GM21825 (cell line): Measurements from ENCODE around the gene KRT34.
"Not testable (repeated sequence)": the region's sequence is repeated elsewhere in the genome, so short reads cannot be mapped to it uniquely, and the experiment has no call there.

ENCODE experiments used
- ATAC-seq: cut with Tn5 transposase; IDR thresholded peaks from one replicate; pipeline ENCODE4 v1.9.1; 2021; ENCODE audit warnings: mild to moderate bottlenecking, moderate library complexity; ENCODE audit not compliant: unreplicated experiment

Gene KRT34

DNA sequence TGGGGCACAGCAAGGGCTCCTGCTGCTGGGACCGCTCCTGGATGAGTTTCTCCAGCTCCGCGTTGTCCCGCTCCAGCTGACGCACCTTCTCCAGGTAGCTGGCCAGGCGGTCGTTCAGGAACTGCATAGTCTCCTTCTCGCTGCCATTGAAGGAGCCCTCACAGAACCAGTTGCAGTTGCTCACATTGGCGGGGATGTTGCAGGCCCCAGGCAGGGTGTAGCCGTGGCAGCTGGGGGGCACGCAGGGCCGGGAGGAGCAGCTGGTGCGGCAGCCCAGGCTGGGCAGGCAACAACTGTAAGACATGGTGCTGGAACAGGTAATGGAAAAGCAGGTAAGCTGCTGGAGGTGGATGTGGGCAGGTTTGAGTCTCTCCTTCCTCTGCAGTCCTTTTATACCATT lies at the start of gene KRT34:
Gene KRT34, minus strand, starts transcription at position 364 of the 400 bp plus-strand sequence. Its CDS starts 60 bp downstream, at position 304.
- not testable (repeated sequence) for ATAC-seq

DNA sequence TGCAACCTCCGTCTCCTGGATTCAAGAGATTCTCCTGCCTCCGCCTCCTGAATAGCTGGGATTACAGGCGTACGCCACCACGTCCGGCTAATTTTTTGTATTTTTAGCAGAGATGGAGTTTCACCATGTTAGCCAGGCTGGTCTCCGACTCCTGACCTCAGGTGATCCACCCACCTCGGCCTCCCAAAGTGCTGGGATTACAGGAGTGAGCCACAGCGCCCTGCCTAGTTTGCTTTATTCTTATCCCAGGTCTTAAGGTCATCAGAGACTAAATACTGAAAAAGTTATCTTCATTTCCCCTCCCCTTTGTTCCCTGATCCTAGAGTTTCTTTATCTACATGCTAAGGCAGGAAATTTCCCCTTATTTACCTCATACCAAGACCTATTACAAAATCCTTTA lies 48.3 kb upstream of the KRT34 start:
- ATAC-seq, result not testable (repeated sequence)

DNA sequence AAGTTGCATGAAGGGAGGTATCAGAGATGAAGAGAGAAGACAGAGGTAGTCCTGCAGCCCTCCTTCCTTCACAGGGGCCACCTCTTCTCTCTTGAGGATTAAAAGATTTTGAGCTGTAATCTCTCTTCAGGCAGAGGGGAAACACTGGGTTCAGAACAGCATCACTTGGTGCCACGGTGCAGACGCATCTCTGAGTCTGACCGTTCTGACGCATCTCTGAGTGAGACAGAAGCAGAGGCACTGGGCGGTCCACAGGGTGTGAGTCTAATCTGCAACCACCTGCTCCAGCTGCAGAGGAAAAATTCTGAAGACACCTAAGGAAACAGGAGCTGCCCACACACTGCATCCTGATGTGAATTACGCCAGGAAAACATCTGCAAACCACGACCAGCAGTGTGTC lies 47.6 kb upstream of the KRT34 start:
- ATAC-seq, result no peak

DNA sequence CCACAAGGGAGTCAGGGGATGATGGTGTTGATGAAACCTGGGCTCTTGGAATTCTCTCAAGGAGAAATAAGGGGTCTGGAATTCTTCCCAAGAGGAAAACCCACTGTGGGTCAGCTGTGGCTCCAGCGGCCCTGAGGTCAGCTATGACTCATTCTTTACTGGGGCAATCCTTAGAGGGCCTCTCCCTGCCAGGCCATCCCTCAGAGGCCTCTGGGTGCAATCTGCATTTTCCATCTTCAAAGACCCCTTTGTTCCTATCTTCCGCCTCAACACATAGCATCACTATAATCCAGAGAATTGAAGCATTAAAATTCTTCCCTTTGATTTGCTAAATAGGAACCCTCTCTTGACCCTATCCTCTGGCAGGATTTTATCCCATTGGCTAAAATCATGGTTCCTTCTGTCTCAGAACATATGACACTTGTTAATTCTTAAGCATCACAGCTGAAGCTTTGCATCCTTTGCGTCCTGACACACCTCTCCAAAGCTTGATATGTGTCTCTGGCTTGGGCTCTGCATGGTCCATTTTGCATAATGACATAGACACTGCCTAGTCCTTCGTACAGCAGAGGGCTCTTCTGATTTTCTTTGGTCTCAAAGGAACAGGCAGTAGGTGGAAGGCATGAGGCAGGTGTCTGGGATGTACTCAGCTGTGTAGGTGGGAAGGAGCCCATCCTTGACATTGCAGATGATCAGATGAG lies 46.6 kb upstream of the KRT34 start:
- no peak for ATAC-seq

DNA sequence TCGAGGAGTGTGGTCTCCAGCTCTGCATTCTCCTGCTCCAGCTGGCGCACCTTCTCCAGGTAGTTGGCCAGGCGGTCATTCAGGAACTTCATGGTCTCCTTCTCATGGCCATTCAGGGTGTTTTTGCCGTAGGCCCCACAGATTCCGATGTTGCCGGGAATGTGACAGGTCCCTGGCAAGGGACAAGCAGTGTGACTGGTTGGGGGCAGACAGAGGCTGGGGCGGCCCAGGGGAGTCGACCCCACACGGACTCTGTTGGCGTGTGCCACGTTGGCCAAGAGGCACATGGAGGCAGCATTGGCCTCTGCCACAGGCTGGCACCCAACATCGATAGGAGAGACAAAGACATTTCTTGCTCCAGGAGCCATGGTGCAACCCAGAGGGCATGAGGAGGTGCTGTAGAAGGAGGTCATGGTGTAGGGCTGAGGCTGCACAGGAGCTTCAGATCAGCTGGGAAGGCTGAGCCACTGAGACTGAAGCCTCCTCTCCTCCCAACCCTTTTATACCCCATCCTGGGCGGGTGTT lies 42.1 kb upstream of the KRT34 start, which contains the start of gene KRT37:
Gene KRT37, minus strand, starts transcription at position 475 of the 525 bp plus-strand sequence. Its CDS starts 62 bp downstream, at position 413.
- ATAC-seq, result no peak

DNA sequence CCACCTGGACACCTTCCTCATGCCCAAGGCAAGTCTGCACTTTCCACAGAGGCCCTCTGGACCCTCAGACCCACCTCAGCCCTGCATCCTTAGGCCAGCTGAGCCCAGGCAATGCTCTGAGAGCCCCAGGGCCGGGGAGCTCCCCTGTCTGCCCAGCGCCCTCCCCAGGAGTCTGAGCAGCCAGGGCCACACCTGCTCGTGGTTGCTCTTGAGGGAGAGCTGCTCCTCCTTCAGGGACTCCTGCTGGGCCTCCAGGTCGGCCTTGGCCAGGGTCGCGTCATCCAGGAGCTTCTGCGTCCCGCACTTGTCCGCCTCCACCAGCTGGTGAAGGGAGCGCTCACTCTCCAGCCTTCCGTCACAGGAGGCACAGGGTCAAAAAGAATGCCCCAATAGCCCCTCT lies 40.5 kb upstream of the KRT34 start:
- not testable (repeated sequence) for ATAC-seq

DNA sequence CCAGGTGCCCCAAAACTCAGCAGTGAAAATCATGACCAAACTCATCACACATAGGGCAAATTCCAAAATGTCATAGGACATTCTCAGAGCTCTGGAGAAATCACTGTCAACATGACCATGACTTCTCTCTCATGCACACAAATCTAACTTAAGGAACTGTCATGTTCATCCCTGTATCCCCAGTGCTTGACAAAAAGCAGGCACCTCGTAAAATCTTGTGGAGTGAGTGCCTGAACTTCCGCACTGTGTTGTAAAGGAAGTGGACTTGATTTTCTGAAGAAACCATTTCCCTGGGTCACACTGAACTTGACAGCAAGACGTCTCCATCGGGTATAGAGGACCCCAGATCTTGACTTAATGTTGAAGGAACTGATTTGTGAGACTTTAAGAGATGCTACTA lies 39.5 kb upstream of the KRT34 start:
- no peak for ATAC-seq

DNA sequence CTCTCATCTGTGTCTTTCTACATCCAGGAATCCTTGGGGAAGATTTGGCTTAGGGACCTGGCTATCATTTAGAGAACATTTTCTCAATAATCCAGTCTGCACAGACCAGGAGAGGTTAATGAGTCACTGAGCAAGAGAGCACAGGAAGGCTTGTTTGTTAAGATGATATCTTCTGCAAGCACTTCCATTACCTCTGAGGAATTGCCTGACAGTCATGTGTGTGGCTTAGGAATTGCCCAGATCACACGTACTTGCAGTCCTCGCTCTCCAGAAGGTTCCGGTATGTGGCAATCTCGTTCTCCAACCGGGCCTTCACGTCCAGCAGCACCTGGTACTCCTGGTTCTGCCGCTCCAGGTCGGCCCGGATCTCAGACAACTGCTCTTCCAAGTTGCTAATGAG lies 39.0 kb upstream of the KRT34 start:
- no peak for ATAC-seq

DNA sequence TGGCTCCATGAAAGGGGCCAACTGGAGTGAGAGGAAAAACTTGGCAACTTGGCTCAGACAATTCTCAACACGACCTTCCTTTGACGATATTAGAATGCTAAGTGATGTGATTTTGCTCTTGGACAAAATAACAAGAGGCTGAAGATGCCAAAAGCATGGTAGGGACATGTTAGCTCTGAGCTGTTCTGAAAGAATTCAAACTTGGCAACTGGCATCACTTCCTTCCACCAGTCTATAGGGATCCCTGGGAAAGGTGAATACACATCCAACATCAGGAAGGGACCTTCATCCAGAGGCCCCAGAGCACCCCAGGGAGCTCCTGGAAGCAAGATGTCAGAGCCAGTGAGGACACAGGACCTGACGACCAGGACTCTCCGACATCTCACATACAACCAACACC lies 38.0 kb upstream of the KRT34 start:
- no peak for ATAC-seq

DNA sequence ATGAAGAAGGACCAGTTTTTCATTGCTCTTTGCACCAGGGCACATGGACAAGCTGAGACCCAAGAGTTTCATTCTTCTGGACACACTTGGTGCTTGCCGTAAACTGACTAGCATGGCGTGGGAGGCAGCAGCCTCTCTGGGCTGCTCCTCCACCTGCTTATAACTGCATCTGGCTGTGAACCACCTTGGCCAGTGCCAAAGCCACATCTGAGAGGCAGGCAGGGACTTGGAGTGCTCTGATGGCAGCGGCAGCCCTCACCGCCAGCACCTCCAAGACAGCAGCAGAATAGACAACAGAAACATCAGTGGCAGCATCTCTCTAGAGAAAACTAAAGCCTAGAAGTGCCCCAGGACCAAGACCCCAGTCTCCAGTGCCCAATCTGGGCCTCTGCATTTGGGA lies 37.6 kb upstream of the KRT34 start:
- ATAC-seq, result no peak

DNA sequence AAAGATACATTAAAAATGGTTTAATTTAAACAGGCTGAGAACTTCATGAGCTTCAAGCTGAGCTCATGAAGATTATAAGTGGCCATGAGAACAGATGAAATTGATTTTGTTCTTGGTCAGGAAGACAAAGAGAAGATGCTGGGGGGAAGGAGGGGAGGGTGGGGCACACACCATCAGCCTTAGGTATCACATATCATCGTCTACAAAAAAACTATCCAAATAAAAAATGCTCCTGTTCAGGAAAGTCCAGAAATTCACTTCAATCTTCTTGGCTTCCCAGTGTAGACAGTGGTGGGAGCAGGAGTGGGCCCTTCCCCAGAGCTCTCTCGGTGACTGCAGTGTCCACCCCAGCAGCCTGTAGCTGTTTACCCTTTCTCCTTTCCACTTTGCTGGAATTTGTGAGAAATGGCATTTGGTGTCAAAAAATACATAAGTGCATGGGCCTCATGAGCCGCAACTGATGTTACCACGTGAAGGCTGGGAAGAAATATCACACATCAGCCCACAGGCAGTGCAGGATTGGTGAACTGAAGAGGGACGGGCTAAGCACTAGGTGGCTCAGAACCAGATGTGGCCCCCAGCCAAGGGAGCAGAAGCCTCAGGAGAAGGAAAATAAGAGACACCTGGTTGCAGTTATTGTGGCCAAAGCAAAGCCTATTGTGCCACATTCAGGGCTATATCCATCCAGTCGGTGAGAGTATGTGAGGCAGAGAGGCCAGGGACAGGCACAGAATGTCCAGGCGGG lies 36.2 kb upstream of the KRT34 start:
- no peak for ATAC-seq

DNA sequence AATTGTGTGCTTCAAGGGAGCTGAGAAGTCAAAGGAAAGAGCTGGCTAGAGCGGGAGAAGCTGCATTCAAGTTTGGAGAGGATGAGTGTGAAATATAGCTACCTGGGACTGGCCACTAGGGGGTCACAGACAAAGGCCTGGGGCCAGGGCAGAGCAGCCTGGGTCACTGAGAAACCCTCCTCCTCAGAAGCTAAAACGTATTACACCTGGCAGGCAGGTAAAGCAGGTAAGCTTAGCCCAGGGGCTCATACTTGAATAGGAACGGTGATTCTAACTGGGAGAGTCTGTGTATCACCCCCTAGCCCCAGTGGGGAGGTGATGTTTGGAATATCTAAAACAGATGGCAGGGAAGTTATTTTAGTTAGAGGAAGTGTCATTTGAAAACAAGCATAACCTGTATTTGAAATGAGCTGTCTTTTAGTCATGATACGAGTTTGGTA lies 35.5 kb upstream of the KRT34 start:
- no peak for ATAC-seq

DNA sequence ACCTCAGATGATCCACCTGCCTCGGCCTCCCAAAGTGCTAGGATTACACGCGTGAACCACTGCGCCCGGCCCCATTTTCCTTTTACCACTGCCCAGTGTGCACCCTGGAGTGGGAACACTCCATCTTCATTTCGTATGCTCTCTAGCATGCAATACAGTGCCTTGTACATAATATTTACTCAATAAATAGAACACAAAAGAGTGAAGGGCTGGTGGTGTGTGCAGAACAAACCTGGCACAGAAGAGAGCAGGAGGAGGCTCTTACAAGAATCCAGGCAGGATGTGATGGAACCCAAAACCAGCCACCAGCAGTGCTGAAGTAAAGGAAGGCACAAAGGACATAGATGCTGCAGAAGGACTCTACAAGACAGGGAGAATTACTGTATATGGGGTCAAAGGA lies 35.0 kb upstream of the KRT34 start:
- no peak for ATAC-seq

DNA sequence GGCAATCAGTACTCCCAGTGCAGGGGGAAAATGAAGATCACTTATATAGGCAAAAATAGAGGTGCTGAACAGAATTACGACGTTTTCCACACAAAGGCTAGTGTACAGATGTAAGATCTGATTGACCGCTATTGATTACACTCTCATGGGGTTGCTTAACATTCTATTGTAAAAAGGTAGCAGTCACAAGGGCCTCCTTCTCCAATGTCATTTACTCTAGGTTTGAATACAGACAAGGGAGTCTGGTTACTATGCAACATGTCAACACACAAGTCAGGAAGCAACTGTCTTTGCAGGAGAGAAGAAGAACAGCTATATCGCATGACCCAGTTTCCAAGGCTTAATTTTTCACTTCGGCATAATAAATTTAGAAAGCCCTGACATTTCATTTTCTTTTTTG lies 34.4 kb upstream of the KRT34 start:
- ATAC-seq, result no peak

DNA sequence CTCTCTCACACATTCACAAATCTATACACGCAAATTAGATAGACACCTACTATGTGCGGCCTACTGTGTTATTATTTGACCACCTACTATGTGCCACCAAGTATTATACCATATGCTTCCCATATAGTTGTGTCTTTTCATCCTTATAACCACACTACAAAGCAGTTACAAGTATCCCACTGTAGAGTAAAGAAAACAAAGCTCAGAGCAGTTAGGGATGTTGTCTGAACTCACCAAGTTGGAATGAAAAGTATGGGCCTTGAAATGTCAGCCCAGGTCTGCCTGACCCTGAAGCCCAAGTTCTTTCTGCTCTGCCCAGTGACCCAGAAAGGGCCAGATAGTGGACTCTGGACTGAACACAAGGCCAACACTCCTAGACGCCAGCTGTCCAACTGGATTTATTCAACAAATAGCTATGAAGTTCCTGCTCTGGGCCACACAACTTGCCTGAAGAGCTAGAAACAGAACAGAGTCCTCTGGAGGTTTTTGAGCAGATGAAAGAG lies 33.8 kb upstream of the KRT34 start:
- ATAC-seq, result no peak

DNA sequence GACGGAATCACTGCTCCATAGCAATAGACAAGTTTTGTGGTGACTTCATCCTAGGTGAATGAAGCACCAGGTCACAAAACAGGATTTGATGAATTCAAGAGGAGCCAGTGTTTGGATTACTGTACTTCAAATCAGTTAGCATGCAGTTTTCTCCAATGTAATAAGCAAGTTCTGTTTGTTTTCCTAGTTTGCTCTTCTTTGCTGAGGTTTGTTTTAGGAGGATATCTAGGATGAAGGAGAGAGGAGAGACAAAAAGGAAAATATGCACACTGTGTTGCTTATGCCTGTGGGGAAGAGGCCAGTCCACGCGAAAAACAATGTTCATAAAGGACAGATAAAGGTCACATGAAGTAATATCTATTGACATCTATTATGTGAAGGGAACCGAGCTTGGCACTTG lies 33.3 kb upstream of the KRT34 start:
- no peak for ATAC-seq

DNA sequence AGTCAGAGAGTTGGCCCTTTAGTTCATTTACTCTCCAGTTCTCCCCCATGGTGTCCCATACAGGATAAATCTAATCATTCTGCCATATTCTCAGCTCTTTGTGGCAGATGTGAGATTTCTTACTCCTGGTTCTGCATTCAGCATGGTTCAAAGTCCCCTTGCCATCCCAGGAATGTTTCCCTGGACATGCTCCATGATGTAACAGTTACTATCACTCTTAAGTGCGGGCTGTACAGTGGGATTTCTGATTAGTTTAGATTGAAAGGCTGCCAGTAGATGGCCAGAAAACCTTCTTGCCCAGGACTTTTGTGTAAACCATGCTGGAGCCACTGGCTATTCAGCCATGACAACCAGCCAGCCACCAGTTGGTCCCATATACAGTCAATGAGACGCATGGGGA lies 31.9 kb upstream of the KRT34 start:
- no peak for ATAC-seq

DNA sequence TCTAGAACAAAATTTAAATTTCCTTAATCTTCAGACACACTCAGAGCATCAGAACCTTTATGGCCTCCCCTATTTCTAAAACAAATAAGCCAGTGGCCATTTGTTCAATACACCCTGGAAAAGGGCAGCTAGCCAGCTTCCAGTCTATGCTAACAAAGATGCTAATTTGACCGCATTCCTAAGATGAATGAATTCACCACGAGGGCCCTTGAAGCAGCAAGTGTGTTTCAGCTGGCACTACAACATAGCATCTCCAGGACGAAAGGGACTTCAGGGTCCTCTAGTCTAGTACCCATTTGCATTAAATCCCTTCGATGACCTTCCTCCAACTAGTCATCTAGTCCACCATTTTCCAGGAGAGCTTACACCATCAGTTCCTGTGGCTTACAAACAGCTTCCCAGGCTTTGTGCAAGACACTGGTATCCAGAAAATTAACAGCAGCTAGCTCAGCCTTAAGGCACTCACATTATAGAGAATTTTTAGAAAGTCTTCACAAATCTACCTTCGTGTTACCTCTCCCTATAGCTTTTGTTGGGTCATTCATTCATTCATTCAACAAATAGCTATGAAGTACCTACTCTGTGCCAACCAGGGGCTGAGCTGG lies 31.3 kb upstream of the KRT34 start:
- ATAC-seq, result no peak

DNA sequence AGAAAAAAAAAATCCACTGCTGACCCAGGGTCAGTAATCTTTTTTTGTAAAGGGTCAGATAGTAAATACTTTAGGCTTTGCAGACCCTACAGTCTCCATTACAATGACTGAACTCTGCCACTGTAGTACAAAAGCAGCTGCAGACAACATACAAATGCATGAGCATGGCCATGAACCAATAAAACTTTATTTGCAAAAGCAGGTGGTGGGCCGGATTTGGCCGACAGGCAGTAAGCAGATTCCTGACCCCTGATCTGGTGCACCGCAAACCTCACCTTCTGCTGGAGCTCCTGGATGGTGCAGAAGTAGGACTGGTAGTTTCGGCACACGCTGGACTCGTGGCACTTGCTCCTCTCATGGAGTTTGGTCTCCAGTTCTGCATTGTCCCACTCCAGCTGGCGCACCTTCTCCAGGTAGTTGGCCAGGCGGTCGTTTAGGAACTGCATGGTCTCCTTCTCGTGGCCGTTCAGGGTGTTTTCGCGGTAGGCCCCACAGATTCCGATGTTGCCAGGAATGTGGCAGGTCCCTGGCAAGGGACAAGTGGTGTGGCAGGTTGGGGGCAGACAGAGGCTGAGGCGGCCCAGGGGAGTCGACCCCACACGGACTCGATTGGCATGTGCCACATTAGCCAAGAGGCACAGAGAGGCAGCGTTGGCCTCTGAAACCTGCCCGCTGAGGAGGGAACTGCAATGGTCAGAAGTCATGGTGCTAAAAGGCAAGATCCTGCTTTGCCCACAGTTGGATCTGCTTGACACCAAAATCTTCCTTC lies 29.1 kb upstream of the KRT34 start:
- no peak for ATAC-seq

DNA sequence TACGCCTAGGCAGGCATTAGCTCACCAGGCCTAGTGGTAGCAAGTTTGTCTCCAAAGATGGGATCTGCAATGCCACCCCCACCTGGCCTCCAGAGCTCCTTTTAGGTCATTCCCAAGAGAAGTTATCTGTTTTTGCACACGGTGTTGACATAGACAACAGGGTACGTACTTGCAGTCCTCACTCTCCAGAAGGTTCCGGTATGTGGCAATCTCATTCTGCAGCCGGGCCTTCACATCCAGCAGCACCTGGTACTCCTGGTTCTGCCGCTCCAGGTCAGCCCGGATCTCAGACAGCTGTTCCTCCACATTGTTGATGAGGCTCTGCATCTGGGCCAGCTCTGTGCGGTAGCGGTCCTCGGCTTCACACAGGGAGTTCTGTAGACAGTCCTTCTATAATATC lies 25.1 kb upstream of the KRT34 start:
- no peak for ATAC-seq

DNA sequence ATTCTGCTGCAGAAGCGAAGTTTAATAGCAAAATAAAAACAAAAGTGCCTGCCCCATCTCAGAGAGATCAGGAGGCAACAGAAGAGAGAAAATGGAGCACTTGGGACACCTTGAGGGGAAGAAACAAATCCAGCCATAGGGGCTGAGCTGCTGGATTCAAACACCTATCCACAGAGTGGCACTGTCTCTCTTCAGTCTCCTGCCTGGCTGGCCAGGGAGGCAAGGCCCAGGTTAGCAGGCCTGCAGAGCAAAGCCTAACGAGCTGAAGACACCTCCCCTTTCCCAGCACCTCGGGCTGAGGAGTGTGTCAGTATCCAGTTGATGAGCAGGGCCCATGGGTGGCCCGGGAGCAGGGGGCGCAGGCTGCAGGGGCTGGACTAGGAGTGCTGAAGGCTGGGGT lies 24.1 kb upstream of the KRT34 start:
- ATAC-seq, result no peak
